K562 (cell line): ENCODE results near the gene SELPLG. TPM values are rescaled to one million over a fixed set of nuclear protein-coding genes. Genes with fewer than 3 reads are reported as not detected.
A peak's percentile ranks its signal among the peaks of the same experiment; 100 is the strongest.

Source experiments
- ATAC-seq: fragments of 200-7000 bp; cut with Tn5 transposase; 3 replicates; pipeline ENCODE4 v1.9.1; 2020; ENCODE audit warnings: moderate library complexity
- BruUV-seq: library from RNA; stranded (reverse); fragments of 400-500 nt; replicated peaks from 2 replicates; lab custom pipeline; 2021; lab: Mats Ljungman, UMichigan
- CTCF ChIA-PET: fragments of 300-600 bp; formaldehyde crosslinking; extraction: SDS; loops from one replicate; lab custom pipeline; 2021; ENCODE audit warnings: low intra/inter-chr PET ratio; lab: Yijun Ruan, JAX
- POLR2A ChIA-PET: fragments of 300-600, 350-650 bp; sonication (Branson Sonifier 250); formaldehyde crosslinking; extraction: SDS; loops from one replicate; lab custom pipeline; 2021; ENCODE audit warnings: antibody characterized with exemption, inconsistent platforms; lab: Yijun Ruan, JAX
- DNase-seq, 4 experiments: peaks; one replicate each; pipeline versions ENCODE4 v3.0.0 to v3.0.0-alpha.2; 2011 to 2018; ENCODE audit warnings: low spot score in 3 of 4, mixed read lengths in 3 of 4; ENCODE audit errors: extremely low read depth in 1 of 4
- FAIRE-seq: peaks from 2 replicates; lab custom pipeline; 2011; peaks lifted over from hg19 to GRCh38; lab: Jason Lieb, UNC
- H2AFZ ChIP-seq: 2 replicates; pipeline ENCODE4 v1.6.0; 2011; ENCODE audit warnings: low read depth, low read length, control low read depth, inconsistent platforms
- H3K27ac ChIP-seq: fragments of 200-600 bp; 3 replicates; pipeline ENCODE4 v1.8.0; 2011; ENCODE audit warnings: low read depth, mild to moderate bottlenecking, control low read depth, inconsistent platforms, low read length, moderate library complexity, mixed read lengths; ENCODE audit errors: extremely low read depth
- H3K27me3 ChIP-seq, 2 experiments: fragments of 300-600 bp in 1 of 2; 2 replicates in 1 of 2; 3 replicates in 1 of 2; pipeline versions ENCODE4 v1.6.0 to v1.8.0; 2011; ENCODE audit warnings: inconsistent platforms in 2 of 2, low read length in 2 of 2, mild to moderate bottlenecking in 1 of 2, mixed read lengths in 1 of 2, moderate library complexity in 1 of 2; ENCODE audit not compliant: control insufficient read depth in 2 of 2, insufficient read depth in 2 of 2
- H3K36me3 ChIP-seq: fragments of 300-600 bp; 3 replicates; pipeline ENCODE4 v1.8.0; 2011; ENCODE audit warnings: mild to moderate bottlenecking, low read length, inconsistent platforms; ENCODE audit not compliant: control insufficient read depth, insufficient read depth
- H3K4me1 ChIP-seq, 2 experiments: fragments of 200-600 bp in 1 of 2; replicated peaks in 1 of 2; 2 replicates in 1 of 2; 3 replicates in 1 of 2; pipeline versions ENCODE4 v1.5.1 to v1.8.0; 2011; ENCODE audit warnings: inconsistent platforms in 2 of 2, low read length in 2 of 2, mild to moderate bottlenecking in 1 of 2, mixed read lengths in 1 of 2, moderate library complexity in 1 of 2; ENCODE audit not compliant: control insufficient read depth in 2 of 2, insufficient read depth in 2 of 2
- H3K4me2 ChIP-seq: 2 replicates; pipeline ENCODE4 v1.6.1; 2011; ENCODE audit warnings: low read length, control low read depth, inconsistent platforms, mixed read lengths; ENCODE audit not compliant: insufficient read depth
- H3K4me3 ChIP-seq: fragments of 200-600 bp; sonication (generic), shearing (Covaris generic); 2 replicates; pipeline ENCODE4 v1.5.1; 2016; ENCODE audit warnings: control low read depth, inconsistent platforms
- H3K79me2 ChIP-seq: fragments of 200-600 bp; 3 replicates; pipeline ENCODE4 v1.8.0; 2011; ENCODE audit warnings: low read length, inconsistent platforms; ENCODE audit not compliant: control insufficient read depth, insufficient read depth
- H3K9ac ChIP-seq, 2 experiments: 2 replicates each; pipeline versions ENCODE4 v1.6.0 to v1.6.1; 2011; ENCODE audit warnings: low read depth in 2 of 2, low read length in 2 of 2, control low read depth in 1 of 2, inconsistent platforms in 1 of 2, mild to moderate bottlenecking in 1 of 2, mixed read lengths in 1 of 2; ENCODE audit not compliant: insufficient read depth in 1 of 2
- H3K9me1 ChIP-seq: one replicate; pipeline ENCODE4 v1.6.0; 2011; ENCODE audit warnings: inconsistent platforms, mild to moderate bottlenecking, low read length, moderate library complexity; ENCODE audit not compliant: control insufficient read depth, insufficient read depth
- H3K9me3 ChIP-seq: replicated peaks from 2 replicates; pipeline ENCODE4 v1.5.1; 2011; ENCODE audit warnings: low read depth, low read length, inconsistent platforms; ENCODE audit not compliant: control insufficient read depth, insufficient read depth
- H4K20me1 ChIP-seq: replicated peaks from 2 replicates; pipeline ENCODE4 v1.6.1; 2011; ENCODE audit warnings: low read length, inconsistent platforms, mixed read lengths; ENCODE audit not compliant: control insufficient read depth, insufficient read depth
- CHD1 ChIP-seq: fragments of 200-600 bp; sonication (generic); IDR thresholded peaks from one replicate; pipeline ENCODE4 v1.6.1; 2012; ENCODE audit warnings: mild to moderate bottlenecking, moderate library complexity, low read length, inconsistent platforms
- FOXM1 ChIP-seq, 2 experiments: fragments of 450-650 bp in 1 of 2; sonication (generic) in 1 of 2; formaldehyde crosslinking in 1 of 2; IDR thresholded peaks; 2 replicates each; pipeline versions ENCODE4 v1.6.1 to v1.9.0; 2017 to 2022; ENCODE audit warnings: low read depth in 2 of 2, mild to moderate bottlenecking in 2 of 2, missing genetic modification reagents in 1 of 2, moderate library complexity in 1 of 2
- GATAD2B ChIP-seq: fragments of 450-650 bp; IDR thresholded peaks from 2 replicates; pipeline ENCODE4 v1.6.1; 2017; ENCODE audit warnings: mild to moderate bottlenecking, borderline replicate concordance
- RBBP5 ChIP-seq: fragments of 200-600 bp; sonication (generic); IDR thresholded peaks from 2 replicates; pipeline ENCODE4 v1.6.1; 2012; ENCODE audit warnings: borderline replicate concordance, mild to moderate bottlenecking, low read length, control low read depth, inconsistent platforms; ENCODE audit not compliant: insufficient read depth, poor library complexity, severe bottlenecking
- ZBTB11 ChIP-seq, 3 experiments: fragments of 200-800 bp in 1 of 3; fragments of 250-450 bp in 1 of 3; fragments of 450-650 bp in 1 of 3; sonication (Bioruptor Pico) in 1 of 3; sonication (Bioruptor generic) in 1 of 3; formaldehyde crosslinking in 1 of 3; IDR thresholded peaks; 2 replicates each; pipeline versions ENCODE4 v1.6.1 to v1.8.0; 2016 to 2022; ENCODE audit warnings: mild to moderate bottlenecking in 2 of 3, missing genetic modification characterization in 2 of 3, missing compliant biosample characterization in 1 of 3, moderate library complexity in 1 of 3
- WGBS: fragments of 100-300 bp; shearing (Covaris generic); methylation state at CpG from one replicate; pipeline ENCODE4 v1.1.6; 2016; ENCODE audit warnings: low coverage, mixed read lengths; ENCODE audit not compliant: insufficient coverage; ENCODE audit errors: missing lambda C conversion rate; 5-methylcytosine and 5-hydroxymethylcytosine counted together
- in situ Hi-C: fragments of 300-500 bp; cut with MboI; formaldehyde crosslinking; loops from 4 replicates; pipeline ENCODE4 v1.15.0; 2018; ENCODE audit warnings: inconsistent platforms, mixed read lengths
- intact Hi-C: fragments of 100-400 bp; cut with micrococcal nuclease; formaldehyde crosslinking; loops from 2 replicates; pipeline ENCODE4 v1.14.2; 2022
- polyA plus RNA-seq, 8 experiments: library from polyadenylated mRNA; depleted of rRNA in 4 of 8; stranded (reverse) in 5 of 8; unstranded in 3 of 8; fragments of >200 nt; fragmentation: Nextera tagmentation in 2 of 8; fragmentation: Illumina TruSeq in 1 of 8; extraction: Ambion mirVana in 2 of 8; extraction: Trizol in 1 of 8; gene quantifications; 2 replicates each; pipeline versions ENCODE4 v1.2.1 to v1.2.3, GENCODE V29; 2011 to 2014; ENCODE audit warnings: inconsistent platforms in 1 of 8, missing spikeins in 1 of 8
- total RNA-seq, 7 experiments: library from RNA; depleted of rRNA in 6 of 7; stranded (reverse); fragments of >200 nt in 6 of 7; fragmentation: Illumina TruSeq in 2 of 7; extraction: Trizol in 2 of 7; gene quantifications; 2 replicates each; pipeline versions ENCODE4 v1.2.1 to v1.2.3, GENCODE V29; 2011 to 2021; ENCODE audit warnings: low replicate concordance in 1 of 7

Gene SELPLG
- total and polyA plus RNA-seq, 9 of the 15 experiments (the other 6 are each of a cell fraction or from before 2014, with no cell fraction given) = 0.22 to 10.2 (median 1.7) TPM

- Histone ChIP-seq H3K27me3 (peaks cover 2 to 46% of the 10 kb centered on the region in 2 experiments; a peak in 4 of 5 replicates), H2AFZ (no peak overlapping the region)
- WGBS = 2% methylated on average over 10 of the region's 10 CpGs
- no peak for TF ChIP-seq CHD1
- no peak for TF ChIP-seq FOXM1 (IDR thresholded peaks at IDR 0.05; ENCODE audit: low read depth)
- no peak for TF ChIP-seq FOXM1 (CRISPR knock-in tag; IDR thresholded peaks at IDR 0.05; ENCODE audit: low read depth)
- TF ChIP-seq GATAD2B = no peak
- TF ChIP-seq RBBP5 = no peak
- TF ChIP-seq ZBTB11 (CRISPR knock-in tag; IDR thresholded peaks at IDR 0.05) = no peak
- TF ChIP-seq, all 486 proteins: peak for 0
- ATAC-seq (no peak), FAIRE-seq (no peak), DNase-seq (no peak)
- in situ Hi-C loops = no loop called here
- Histone ChIP-seq H3K9ac (peak overlapping the region in 1 of 2 experiments; percentile 62; a peak in 1 of 4 replicates), H4K20me1 (no peaks in the 10 kb centered on the region; the same call in 1 of the 2 replicates), H3K4me1 (peaks cover 0 to 5% of the 10 kb centered on the region in 2 experiments; a peak in 1 of 5 replicates), H3K9me1 (no peaks in the 10 kb centered on the region), H3K27ac (no peak overlapping the region), H3K4me3 (no peak overlapping the region), H3K9me3 (no peaks in the 10 kb centered on the region), H3K79me2 (no peaks in the 10 kb centered on the region), H3K36me3 (no peaks in the 10 kb centered on the region), H3K4me2 (no peak overlapping the region)
- intact Hi-C loops = no loop called here
- POLR2A ChIA-PET = interaction anchor here (1.1 kb wide), 1 partner anchor 129 kb away, joined by 3 read pairs; no protein-coding TSS in a partner anchor
- CTCF ChIA-PET = no interaction called here
- BruUV-seq = no TSS peak
These were observed 50.5 kb downstream of the SELPLG start for GRCh38 chr12:108582978-108583770.
